BJ (cell line): Measurements from ENCODE around the gene CKAP2L. TPM values are rescaled to one million over a fixed set of nuclear protein-coding genes. Genes with fewer than 3 reads are reported as not detected.

ENCODE experiments used
- CTCF ChIA-PET: fragments of 350-600 bp; formaldehyde crosslinking; extraction: SDS; loops from one replicate; lab custom pipeline; 2021; ENCODE audit warnings: antibody characterized with exemption, inconsistent platforms; lab: Yijun Ruan, JAX
- POLR2A ChIA-PET: fragments of 300-600 bp; sonication (Branson Sonifier 250); formaldehyde crosslinking; extraction: SDS; loops from one replicate; lab custom pipeline; 2021; ENCODE audit warnings: antibody characterized with exemption; lab: Charles Lee
- DNase-seq: peaks from one replicate; pipeline ENCODE4 v3.0.0-alpha.2; 2011; ENCODE audit warnings: low read depth
- H3K27me3 ChIP-seq: 2 replicates; pipeline ENCODE4 v1.6.0; 2011; ENCODE audit warnings: low read length; ENCODE audit not compliant: control insufficient read depth, insufficient read depth
- H3K36me3 ChIP-seq: 2 replicates; pipeline ENCODE4 v1.5.1; 2011; ENCODE audit warnings: low read length; ENCODE audit not compliant: control insufficient read depth, insufficient read depth
- H3K4me3 ChIP-seq: 2 replicates; pipeline ENCODE4 v1.5.1; 2011; ENCODE audit warnings: low read depth, mild to moderate bottlenecking, control low read depth, low read length
- polyA plus RNA-seq: library from polyadenylated mRNA; depleted of rRNA; stranded (reverse); fragments of >200 nt; gene quantifications from 2 replicates; pipeline ENCODE4 v1.2.3, GENCODE V29; 2011
- TF ChIP-seq, protein P1 (sequence below): IDR thresholded peaks from 2 replicates; pipeline ENCODE4 v1.5.1; 2011; ENCODE audit warnings: low read depth, mild to moderate bottlenecking, control low read depth, inconsistent platforms, low read length, moderate library complexity; ENCODE audit not compliant: insufficient read depth

Gene CKAP2L
- polyA plus RNA-seq, 1 experiment: 3.3 TPM

DNA sequence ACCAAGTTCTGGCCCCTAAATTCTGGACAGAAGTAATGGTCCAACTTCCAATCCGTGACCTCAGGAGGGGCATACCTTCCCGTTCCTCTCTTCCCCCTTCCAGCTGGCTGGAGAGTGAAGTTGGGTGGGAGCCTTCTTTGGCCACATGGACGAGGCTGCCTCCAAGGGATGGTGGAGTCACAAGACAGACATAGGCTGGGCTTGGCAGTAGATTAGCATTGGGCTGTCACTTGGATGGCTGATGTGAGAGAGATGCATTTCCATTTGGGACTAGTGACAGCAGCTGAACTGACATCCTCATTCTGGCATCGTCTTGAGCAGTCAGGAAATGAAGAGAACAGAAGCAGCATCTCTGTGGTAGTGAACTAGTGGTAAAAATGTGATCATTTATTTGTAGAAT lies 31.0 kb downstream of the CKAP2L start:
- no peak for DNase-seq
- Histone ChIP-seq H3K4me3 (no peak overlapping the region), H3K27me3 (no peaks in the 10 kb centered on the region), H3K36me3 (no peaks in the 10 kb centered on the region)
- CTCF ChIA-PET: interaction anchor here (1.0 to 2.2 kb wide), 2 partner anchors 16 to 208 kb away, joined by 4 to 10 read pairs; no protein-coding TSS in a partner anchor
- POLR2A ChIA-PET: no interaction called here
- TF ChIP-seq, protein P1, sequence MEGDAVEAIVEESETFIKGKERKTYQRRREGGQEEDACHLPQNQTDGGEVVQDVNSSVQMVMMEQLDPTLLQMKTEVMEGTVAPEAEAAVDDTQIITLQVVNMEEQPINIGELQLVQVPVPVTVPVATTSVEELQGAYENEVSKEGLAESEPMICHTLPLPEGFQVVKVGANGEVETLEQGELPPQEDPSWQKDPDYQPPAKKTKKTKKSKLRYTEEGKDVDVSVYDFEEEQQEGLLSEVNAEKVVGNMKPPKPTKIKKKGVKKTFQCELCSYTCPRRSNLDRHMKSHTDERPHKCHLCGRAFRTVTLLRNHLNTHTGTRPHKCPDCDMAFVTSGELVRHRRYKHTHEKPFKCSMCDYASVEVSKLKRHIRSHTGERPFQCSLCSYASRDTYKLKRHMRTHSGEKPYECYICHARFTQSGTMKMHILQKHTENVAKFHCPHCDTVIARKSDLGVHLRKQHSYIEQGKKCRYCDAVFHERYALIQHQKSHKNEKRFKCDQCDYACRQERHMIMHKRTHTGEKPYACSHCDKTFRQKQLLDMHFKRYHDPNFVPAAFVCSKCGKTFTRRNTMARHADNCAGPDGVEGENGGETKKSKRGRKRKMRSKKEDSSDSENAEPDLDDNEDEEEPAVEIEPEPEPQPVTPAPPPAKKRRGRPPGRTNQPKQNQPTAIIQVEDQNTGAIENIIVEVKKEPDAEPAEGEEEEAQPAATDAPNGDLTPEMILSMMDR: no peak

DNA sequence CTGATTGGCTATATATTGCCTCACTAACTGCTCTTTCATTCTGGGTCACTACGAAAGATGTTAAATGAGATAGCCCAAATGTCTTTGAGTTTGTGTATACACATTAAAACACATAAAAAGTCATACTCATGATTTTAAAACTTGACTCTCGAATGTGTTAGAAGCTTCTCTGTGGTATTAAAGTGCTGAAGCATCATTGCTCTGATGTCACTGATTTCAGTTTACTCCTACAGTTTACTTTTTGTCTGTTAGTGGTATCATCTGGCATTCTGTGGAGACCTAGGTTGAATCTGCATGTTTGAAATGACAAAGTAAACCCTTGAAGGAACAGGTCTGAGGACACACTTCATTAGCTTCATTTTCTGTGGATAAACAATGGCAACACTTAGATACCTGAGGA lies 32.9 kb downstream of the CKAP2L start:
- ChIA-PET POLR2A (no interaction called here), CTCF (interaction anchor here (1.1 to 11.5 kb wide), 2 partner anchors 18 to 104 kb away, joined by 4 to 251 read pairs; no protein-coding TSS in a partner anchor)
- TF ChIP-seq, protein P1: no peak
- H3K36me3 ChIP-seq: no peaks in the 10 kb centered on the region
- no peak overlapping the region for H3K4me3 ChIP-seq
- DNase-seq: no peak
- H3K27me3 ChIP-seq: no peaks in the 10 kb centered on the region

DNA sequence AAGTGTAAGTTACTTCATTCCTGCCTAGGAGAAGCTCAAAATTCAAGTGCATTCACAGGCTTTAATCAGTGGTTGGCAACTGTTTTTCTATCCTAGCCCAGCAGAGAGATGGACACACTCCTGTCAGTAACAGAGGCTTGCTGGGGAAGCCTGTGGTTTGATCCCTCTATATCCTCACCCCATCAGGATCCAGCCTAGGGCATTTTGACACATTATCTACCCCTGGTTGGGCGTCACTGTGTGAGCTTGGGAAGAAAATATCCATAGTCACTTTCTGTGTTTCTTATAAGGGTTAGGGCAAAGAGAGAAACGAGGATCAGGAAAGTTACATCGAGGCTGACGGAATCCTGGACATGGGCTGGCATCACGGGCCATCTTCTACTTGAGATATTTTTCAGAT lies 33.6 kb downstream of the CKAP2L start:
- Histone ChIP-seq H3K27me3 (no peaks in the 10 kb centered on the region), H3K36me3 (no peaks in the 10 kb centered on the region), H3K4me3 (no peak overlapping the region)
- POLR2A ChIA-PET: no interaction called here
- CTCF ChIA-PET: interaction anchor here (0.6 to 11.5 kb wide), 7 partner anchors 10 to 170 kb away, joined by 3 to 251 read pairs (median 4); no protein-coding TSS in a partner anchor
- TF ChIP-seq, protein P1: no peak
- no peak for DNase-seq

DNA sequence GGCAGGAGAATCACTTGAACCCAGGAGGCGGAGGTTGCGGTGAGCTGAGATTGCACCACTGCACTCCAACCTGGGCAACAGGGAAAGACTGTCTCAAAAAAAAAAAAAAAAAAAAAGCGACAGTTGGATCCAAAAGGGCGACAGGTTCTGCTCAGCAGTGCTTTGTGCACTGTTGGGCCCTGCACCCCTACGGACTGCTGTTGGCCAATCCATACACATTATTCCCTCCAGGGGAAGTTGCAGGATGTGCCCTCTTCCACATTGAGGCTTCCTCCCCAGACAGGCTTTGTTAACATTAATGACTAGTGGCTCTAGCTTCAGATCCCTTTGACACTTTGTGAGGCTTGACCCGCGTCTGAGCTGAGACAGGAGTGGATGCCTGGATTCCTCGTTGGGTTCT lies 34.2 kb downstream of the CKAP2L start:
- no peak for DNase-seq
- Histone ChIP-seq H3K27me3 (no peaks in the 10 kb centered on the region), H3K36me3 (no peaks in the 10 kb centered on the region), H3K4me3 (no peak overlapping the region)
- ChIA-PET POLR2A (no interaction called here), CTCF (interaction anchor here (0.6 to 11.5 kb wide), 7 partner anchors 11 to 170 kb away, joined by 3 to 251 read pairs (median 4); no protein-coding TSS in a partner anchor)
- TF ChIP-seq, protein P1: no peak

DNA sequence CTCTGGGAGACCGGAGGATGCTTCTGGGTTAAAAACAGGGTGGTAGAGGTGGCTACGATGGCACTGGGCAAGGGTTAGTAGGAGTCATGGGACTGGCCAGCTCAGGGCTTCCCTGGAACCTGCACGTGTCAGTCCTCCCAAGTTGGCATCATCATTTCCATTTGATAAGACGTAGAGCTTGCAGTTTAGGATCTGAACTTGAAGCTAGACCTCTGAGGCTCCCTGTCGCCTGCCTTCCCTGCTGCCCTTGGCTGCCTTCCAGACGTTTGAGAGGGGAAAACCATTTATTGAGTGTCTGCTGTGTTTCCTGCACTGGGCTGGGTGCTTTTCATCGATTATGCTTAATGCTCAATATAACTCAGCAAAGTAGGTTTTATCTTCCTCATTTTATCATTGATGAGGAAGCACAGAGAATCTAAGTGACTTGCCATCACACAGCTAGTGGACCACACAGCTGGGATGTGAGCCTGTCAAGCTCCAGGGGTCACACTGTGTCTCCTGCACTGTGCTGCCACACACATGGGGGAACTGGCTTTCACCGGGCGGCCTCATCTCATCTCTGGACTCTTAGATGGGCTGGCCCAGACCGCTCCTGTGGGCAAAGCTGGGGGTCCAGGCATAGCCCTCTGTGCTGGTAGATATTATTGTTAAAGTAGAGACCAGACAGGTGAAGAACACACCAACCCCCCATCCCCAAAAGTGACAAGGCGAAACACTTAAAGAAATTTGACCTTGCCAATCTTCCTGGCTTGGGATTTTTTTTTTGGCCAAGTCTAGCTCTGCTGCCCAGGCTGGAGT lies 35.8 kb downstream of the CKAP2L start:
- Histone ChIP-seq H3K4me3 (no peak overlapping the region), H3K27me3 (no peaks in the 10 kb centered on the region), H3K36me3 (no peaks in the 10 kb centered on the region)
- TF ChIP-seq, protein P1: no peak
- DNase-seq: no peak
- POLR2A ChIA-PET: no interaction called here
- CTCF ChIA-PET: interaction anchor here (0.9 to 11.5 kb wide), 13 partner anchors 10 to 248 kb away, joined by 3 to 251 read pairs (median 5); partner anchors contain the start of gene CHCHD5
